Fibroblast of lung (primary cell): ENCODE results near the gene BLOC1S6. TPM values are rescaled to one million over a fixed set of nuclear protein-coding genes. Genes with fewer than 3 reads are reported as not detected.

ENCODE experiments used
- DNase-seq, 2 donors: peaks; one replicate each; pipeline versions ENCODE4 v3.0.0 to v3.0.0-alpha.2; 2010; ENCODE audit warnings: low read depth in 2 of 2
- H2AFZ ChIP-seq: 2 replicates; pipeline ENCODE4 v1.5.1; 2012; ENCODE audit warnings: low read length, control low read depth, inconsistent platforms
- H3K27ac ChIP-seq: 2 replicates; pipeline ENCODE4 v1.5.1; 2011; ENCODE audit warnings: low read length, control low read depth; ENCODE audit not compliant: insufficient read depth
- H3K27me3 ChIP-seq: 2 replicates; pipeline ENCODE4 v1.5.1; 2011; ENCODE audit warnings: mild to moderate bottlenecking, low read length; ENCODE audit not compliant: control insufficient read depth, insufficient read depth
- H3K36me3 ChIP-seq: 2 replicates; pipeline ENCODE4 v1.5.1; 2011; ENCODE audit warnings: low read length; ENCODE audit not compliant: control insufficient read depth, insufficient read depth
- H3K4me1 ChIP-seq: 2 replicates; pipeline ENCODE4 v1.5.1; 2011; ENCODE audit warnings: low read length; ENCODE audit not compliant: control insufficient read depth, insufficient read depth; ENCODE audit errors: extremely low read depth
- H3K4me2 ChIP-seq: 2 replicates; pipeline ENCODE4 v1.5.1; 2011; ENCODE audit warnings: low read length, control low read depth; ENCODE audit not compliant: insufficient read depth; ENCODE audit errors: extremely low read depth
- H3K4me3 ChIP-seq, 4 experiments: fragments of 200-600 bp in 1 of 4; sonication (generic) in 1 of 4; replicated peaks in 1 of 4; 2 replicates each; pipeline ENCODE4 v1.5.1; 2011 to 2016; ENCODE audit warnings: low read length in 4 of 4, low read depth in 3 of 4, mild to moderate bottlenecking in 3 of 4, control low read depth in 2 of 4, inconsistent platforms in 1 of 4, mixed read lengths in 1 of 4; ENCODE audit not compliant: insufficient read depth in 1 of 4; ENCODE audit errors: control extremely low read depth in 1 of 4
- H3K79me2 ChIP-seq: 2 replicates; pipeline ENCODE4 v1.5.1; 2012; ENCODE audit warnings: mild to moderate bottlenecking, low read length, inconsistent platforms; ENCODE audit not compliant: control insufficient read depth, insufficient read depth
- H3K9ac ChIP-seq: 2 replicates; pipeline ENCODE4 v1.5.1; 2011; ENCODE audit warnings: mild to moderate bottlenecking, low read length, control low read depth; ENCODE audit not compliant: insufficient read depth
- H3K9me3 ChIP-seq: 2 replicates; pipeline ENCODE4 v1.5.1; 2012; ENCODE audit warnings: low read depth, low read length; ENCODE audit not compliant: control insufficient read depth, insufficient read depth
- H4K20me1 ChIP-seq: 2 replicates; pipeline ENCODE4 v1.5.1; 2011; ENCODE audit warnings: low read length; ENCODE audit not compliant: control insufficient read depth, insufficient read depth; ENCODE audit errors: extremely low read depth
- EZH2 ChIP-seq: IDR thresholded peaks from 2 replicates; pipeline ENCODE4 v1.5.1; 2012; ENCODE audit warnings: low read length, control low read depth, mild to moderate bottlenecking; ENCODE audit errors: missing control alignments
- polyA plus RNA-seq, 2 donors: library from polyadenylated mRNA; depleted of rRNA in 1 of 2; stranded (reverse) in 1 of 2; unstranded in 1 of 2; fragments of >200 nt; gene quantifications; 2 replicates each; pipeline ENCODE4 v1.2.1, GENCODE V29; 2011 to 2012; ENCODE audit warnings: missing spikeins in 1 of 2
- total RNA-seq: library from RNA; depleted of rRNA; stranded (reverse); fragments of >200 nt; gene quantifications from 2 replicates; pipeline ENCODE4 v1.2.1, GENCODE V29; 2014
- TF ChIP-seq, protein P1 (sequence below), 2 donors: IDR thresholded peaks in 1 of 2; conservative IDR thresholded peaks in 1 of 2; 1 replicate in 1 of 2; 2 replicates in 1 of 2; pipeline ENCODE4 v1.5.1; 2011 to 2012; ENCODE audit warnings: low read length in 2 of 2, control low read depth in 1 of 2, inconsistent platforms in 1 of 2, low read depth in 1 of 2, mild to moderate bottlenecking in 1 of 2

The BLOC1S6 gene
- total and polyA plus RNA-seq, 2 donors (not counting 1 experiment from before 2014, with no cell fraction given) = 38.3 to 84.6 TPM

GRCh38 chr15:45635191-45635638, 48.0 kb downstream of the BLOC1S6 start:
- TF ChIP-seq, protein P1, sequence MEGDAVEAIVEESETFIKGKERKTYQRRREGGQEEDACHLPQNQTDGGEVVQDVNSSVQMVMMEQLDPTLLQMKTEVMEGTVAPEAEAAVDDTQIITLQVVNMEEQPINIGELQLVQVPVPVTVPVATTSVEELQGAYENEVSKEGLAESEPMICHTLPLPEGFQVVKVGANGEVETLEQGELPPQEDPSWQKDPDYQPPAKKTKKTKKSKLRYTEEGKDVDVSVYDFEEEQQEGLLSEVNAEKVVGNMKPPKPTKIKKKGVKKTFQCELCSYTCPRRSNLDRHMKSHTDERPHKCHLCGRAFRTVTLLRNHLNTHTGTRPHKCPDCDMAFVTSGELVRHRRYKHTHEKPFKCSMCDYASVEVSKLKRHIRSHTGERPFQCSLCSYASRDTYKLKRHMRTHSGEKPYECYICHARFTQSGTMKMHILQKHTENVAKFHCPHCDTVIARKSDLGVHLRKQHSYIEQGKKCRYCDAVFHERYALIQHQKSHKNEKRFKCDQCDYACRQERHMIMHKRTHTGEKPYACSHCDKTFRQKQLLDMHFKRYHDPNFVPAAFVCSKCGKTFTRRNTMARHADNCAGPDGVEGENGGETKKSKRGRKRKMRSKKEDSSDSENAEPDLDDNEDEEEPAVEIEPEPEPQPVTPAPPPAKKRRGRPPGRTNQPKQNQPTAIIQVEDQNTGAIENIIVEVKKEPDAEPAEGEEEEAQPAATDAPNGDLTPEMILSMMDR (conservative IDR thresholded peaks at IDR 0.05 in 1 of 2, IDR thresholded peaks at IDR 0.05 in 1 of 2; ENCODE audit: low read depth in 1 of 2, low read length in 2 of 2) = peak; percentile 34 to 42
- no peak for TF ChIP-seq EZH2
- Histone ChIP-seq H3K9ac (peak overlapping the region; percentile 73), H4K20me1 (no peaks in the 10 kb centered on the region), H3K36me3 (no peaks in the 10 kb centered on the region), H3K4me3 (peak overlapping the region; percentile 61 to 81 (median 74)), H3K27me3 (no peaks in the 10 kb centered on the region), H3K9me3 (no peaks in the 10 kb centered on the region), H2AFZ (peak overlapping the region; percentile 63), H3K4me1 (peaks cover 27% of the 10 kb centered on the region), H3K79me2 (peaks cover 9% of the 10 kb centered on the region), H3K4me2 (peak overlapping the region; percentile 86), H3K27ac (peak overlapping the region; percentile 52)
- DNase-seq = no peak

GRCh38 chr15:45635763-45636292, 48.6 kb downstream of the BLOC1S6 start:
- no peaks in the 10 kb centered on the region for H3K9me3 ChIP-seq
- peaks cover 9% of the 10 kb centered on the region for H3K79me2 ChIP-seq
- peak overlapping the region; percentile 61 to 81 (median 74) for H3K4me3 ChIP-seq
- no peaks in the 10 kb centered on the region for H4K20me1 ChIP-seq
- no peaks in the 10 kb centered on the region for H3K27me3 ChIP-seq
- H3K36me3 ChIP-seq = no peaks in the 10 kb centered on the region
- DNase-seq = no peak
- H3K4me2 ChIP-seq = peak overlapping the region; percentile 86
- H3K27ac ChIP-seq = no peak overlapping the region
- H3K9ac ChIP-seq = no peak overlapping the region
- no peak overlapping the region for H2AFZ ChIP-seq
- H3K4me1 ChIP-seq = peaks cover 31% of the 10 kb centered on the region
- TF ChIP-seq, protein P1 (conservative IDR thresholded peaks at IDR 0.05 in 1 of 2, IDR thresholded peaks at IDR 0.05 in 1 of 2; ENCODE audit: low read depth in 1 of 2, low read length in 2 of 2) = no peak
- TF ChIP-seq EZH2 = no peak

- no peak overlapping the region for H2AFZ ChIP-seq
- H4K20me1 ChIP-seq = no peaks in the 10 kb centered on the region
- peak overlapping the region; percentile 95 for H3K27ac ChIP-seq
- no peaks in the 10 kb centered on the region for H3K27me3 ChIP-seq
- peak overlapping the region in 1 of 4 experiments; percentile 78 for H3K4me3 ChIP-seq
- no peaks in the 10 kb centered on the region for H3K36me3 ChIP-seq
- no peak for DNase-seq
- TF ChIP-seq EZH2 = no peak
- TF ChIP-seq, protein P1 (conservative IDR thresholded peaks at IDR 0.05 in 1 of 2, IDR thresholded peaks at IDR 0.05 in 1 of 2; ENCODE audit: low read depth in 1 of 2, low read length in 2 of 2) = no peak
- peaks cover 9% of the 10 kb centered on the region for H3K79me2 ChIP-seq
- no peak overlapping the region for H3K9ac ChIP-seq
- no peaks in the 10 kb centered on the region for H3K9me3 ChIP-seq
- peak overlapping the region; percentile 46 for H3K4me2 ChIP-seq
- peaks cover 38% of the 10 kb centered on the region for H3K4me1 ChIP-seq
Measured at GRCh38 chr15:45637141-45637540, 50.0 kb downstream of the BLOC1S6 start.
